HG02678 (cell line): ENCODE results near the gene PTPRN2.
"Not testable (repeated sequence)": the region's sequence is repeated elsewhere in the genome, so short reads cannot be mapped to it uniquely, and the experiment has no call there.

Experiments
- ATAC-seq: cut with Tn5 transposase; IDR thresholded peaks from one replicate; pipeline ENCODE4 v1.9.1; 2021; ENCODE audit warnings: mild to moderate bottlenecking, moderate library complexity; ENCODE audit not compliant: unreplicated experiment

The PTPRN2 gene

GRCh38 chr7:157961731-157962457 is 625.7 kb downstream of the PTPRN2 start:
- no peak for ATAC-seq

GRCh38 chr7:157955348-157955999 is 632.1 kb downstream of the PTPRN2 start:
- ATAC-seq: no peak

GRCh38 chr7:157954901-157955300 is 632.7 kb downstream of the PTPRN2 start:
- ATAC-seq: no peak

- no peak for ATAC-seq
Measured at GRCh38 chr7:157952841-157953645, 634.6 kb downstream of the PTPRN2 start.

- ATAC-seq: no peak
Measured at GRCh38 chr7:157952050-157952667, 635.5 kb downstream of the PTPRN2 start.

GRCh38 chr7:157951300-157952049 is 636.1 kb downstream of the PTPRN2 start:
- ATAC-seq: no peak

GRCh38 chr7:157949711-157950110 is 637.9 kb downstream of the PTPRN2 start:
- no peak for ATAC-seq

GRCh38 chr7:157947504-157947903 is 640.1 kb downstream of the PTPRN2 start:
- no peak for ATAC-seq

GRCh38 chr7:157946398-157947060 is 641.1 kb downstream of the PTPRN2 start:
- no peak for ATAC-seq

- ATAC-seq: no peak
Measured at GRCh38 chr7:157945401-157945800, 642.2 kb downstream of the PTPRN2 start.

GRCh38 chr7:157944734-157945291 is 642.8 kb downstream of the PTPRN2 start:
- ATAC-seq: no peak

- no peak for ATAC-seq
Measured at GRCh38 chr7:157944051-157944450, 643.6 kb downstream of the PTPRN2 start.

GRCh38 chr7:157943561-157943960 is 644.1 kb downstream of the PTPRN2 start:
- no peak for ATAC-seq

GRCh38 chr7:157941210-157941609 is 646.4 kb downstream of the PTPRN2 start:
- ATAC-seq: no peak

GRCh38 chr7:157940497-157940896 is 647.1 kb downstream of the PTPRN2 start:
- ATAC-seq: no peak

GRCh38 chr7:157938211-157938610 is 649.4 kb downstream of the PTPRN2 start:
- ATAC-seq: no peak

- ATAC-seq: no peak
Measured at GRCh38 chr7:157937406-157937805, 650.2 kb downstream of the PTPRN2 start.

GRCh38 chr7:157936976-157937375 is 650.6 kb downstream of the PTPRN2 start:
- no peak for ATAC-seq

- ATAC-seq: not testable (repeated sequence)
Measured at GRCh38 chr7:157935721-157936120, 651.9 kb downstream of the PTPRN2 start.
